ENCODE measurements around the gene CHCHD10.

DNA sequence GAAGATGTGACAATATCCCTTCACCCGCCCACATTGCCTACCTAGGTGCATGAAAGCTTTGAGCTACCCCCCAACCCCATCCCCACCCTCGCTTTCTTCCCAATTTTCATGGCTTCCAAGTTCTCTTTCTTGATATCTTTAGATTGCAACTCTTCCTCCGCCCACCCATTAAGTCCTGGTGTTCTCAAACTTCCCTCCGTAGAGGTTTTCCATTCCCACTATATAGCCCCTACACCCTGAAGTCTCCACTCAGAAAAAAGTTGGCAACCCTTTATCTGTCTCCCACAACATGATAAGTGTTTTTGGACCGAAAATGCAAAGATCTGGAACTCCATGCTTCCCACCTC lies 17.4 kb downstream of the CHCHD10 start:
- no peak for TF ChIP-seq CTCF (IDR thresholded peaks at IDR 0.05 in 8 of 11, conservative IDR thresholded peaks at IDR 0.05 in 3 of 11)
- no peak for TF ChIP-seq POLR2A (IDR thresholded peaks at IDR 0.05)

Measured in spleen (tissue), 7 donors.